Measurements from ENCODE around the gene CLCN3.

GRCh38 chr4:169715826-169716225, 95.4 kb downstream of the CLCN3 start:
- no peak for TF ChIP-seq POLR2AphosphoS5 (IDR thresholded peaks at IDR 0.05; ENCODE audit: low read depth, low read length)
- no peak for TF ChIP-seq POLR2A (IDR thresholded peaks at IDR 0.05; ENCODE audit: low read depth, low read length)
- no peak for TF ChIP-seq TAF1 (IDR thresholded peaks at IDR 0.05; ENCODE audit: borderline replicate concordance, low read depth, low read length)

Measured in GM12892 (cell line).